ENCODE results near the gene DRD3.

DNA sequence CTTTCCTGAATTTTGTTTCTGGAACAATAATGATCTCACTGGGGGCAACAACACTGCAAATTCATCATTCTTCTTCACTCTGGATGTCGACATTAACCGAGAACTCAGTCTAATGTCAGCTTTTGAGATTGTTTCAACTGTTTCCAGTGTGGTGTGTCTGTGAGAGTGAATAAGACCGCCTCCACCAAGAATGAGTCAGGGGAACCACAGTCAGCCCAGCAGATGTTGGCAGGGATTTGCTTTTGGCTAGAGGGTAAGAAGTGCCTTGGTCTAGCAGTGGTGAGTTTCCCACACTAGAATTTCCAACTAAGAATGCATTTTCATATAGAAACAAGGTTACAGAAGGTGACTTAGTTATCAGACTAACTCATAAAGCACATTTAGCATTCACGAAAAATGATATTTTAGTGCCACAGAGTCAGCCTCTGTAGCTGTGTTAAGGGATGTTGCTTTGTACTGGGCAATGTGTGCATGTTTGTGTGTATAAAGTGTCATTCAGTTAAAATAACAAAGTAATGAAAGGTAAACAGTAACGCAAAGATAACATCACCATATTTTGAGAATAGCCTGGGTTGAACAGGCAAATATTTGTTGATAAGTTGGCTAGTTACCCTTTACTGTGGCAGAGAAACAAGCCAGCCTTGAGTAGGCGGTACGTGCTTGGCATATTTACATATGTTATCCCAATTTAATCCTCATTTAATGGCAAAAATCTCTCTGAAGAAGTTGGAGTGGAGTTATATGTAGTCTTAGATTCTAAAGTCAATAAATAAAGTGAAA, 33.8 kb downstream of the DRD3 start:
- TF ChIP-seq, protein P1, sequence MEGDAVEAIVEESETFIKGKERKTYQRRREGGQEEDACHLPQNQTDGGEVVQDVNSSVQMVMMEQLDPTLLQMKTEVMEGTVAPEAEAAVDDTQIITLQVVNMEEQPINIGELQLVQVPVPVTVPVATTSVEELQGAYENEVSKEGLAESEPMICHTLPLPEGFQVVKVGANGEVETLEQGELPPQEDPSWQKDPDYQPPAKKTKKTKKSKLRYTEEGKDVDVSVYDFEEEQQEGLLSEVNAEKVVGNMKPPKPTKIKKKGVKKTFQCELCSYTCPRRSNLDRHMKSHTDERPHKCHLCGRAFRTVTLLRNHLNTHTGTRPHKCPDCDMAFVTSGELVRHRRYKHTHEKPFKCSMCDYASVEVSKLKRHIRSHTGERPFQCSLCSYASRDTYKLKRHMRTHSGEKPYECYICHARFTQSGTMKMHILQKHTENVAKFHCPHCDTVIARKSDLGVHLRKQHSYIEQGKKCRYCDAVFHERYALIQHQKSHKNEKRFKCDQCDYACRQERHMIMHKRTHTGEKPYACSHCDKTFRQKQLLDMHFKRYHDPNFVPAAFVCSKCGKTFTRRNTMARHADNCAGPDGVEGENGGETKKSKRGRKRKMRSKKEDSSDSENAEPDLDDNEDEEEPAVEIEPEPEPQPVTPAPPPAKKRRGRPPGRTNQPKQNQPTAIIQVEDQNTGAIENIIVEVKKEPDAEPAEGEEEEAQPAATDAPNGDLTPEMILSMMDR (conservative IDR thresholded peaks at IDR 0.05), result no peak
- TF ChIP-seq ZFX (IDR thresholded peaks at IDR 0.05), result no peak
